IMR-90 (cell line): ENCODE measurements around the gene HOXA7. TPM values are rescaled to one million over a fixed set of nuclear protein-coding genes. Genes with fewer than 3 reads are reported as not detected.

Experiments
- ATAC-seq: fragments of 200-7000 bp; cut with Tn5 transposase; 2 replicates; pipeline ENCODE4 v1.9.1; 2020; ENCODE audit warnings: low read depth, mild to moderate bottlenecking, moderate library complexity
- BruUV-seq: library from RNA; stranded (reverse); fragments of 400-500 nt; replicated peaks from 2 replicates; lab custom pipeline; 2021; lab: Mats Ljungman, UMichigan
- CTCF ChIA-PET: fragments of 300-600 bp; formaldehyde crosslinking; extraction: SDS; loops from one replicate; lab custom pipeline; 2021; ENCODE audit warnings: antibody characterized with exemption; lab: Yijun Ruan, JAX
- POLR2A ChIA-PET: fragments of 300-600 bp; sonication (Branson Sonifier 250); formaldehyde crosslinking; loops from one replicate; lab custom pipeline; 2022; ENCODE audit warnings: antibody characterized with exemption; ENCODE audit not compliant: unreplicated experiment; lab: Charles Lee
- DNase-seq: peaks from one replicate; pipeline ENCODE4 v3.0.0; 2013
- H2AFZ ChIP-seq: replicated peaks from 2 replicates; pipeline ENCODE3; 2013; ENCODE audit warnings: low read length, mild to moderate bottlenecking; ENCODE audit not compliant: poor library complexity
- H2AK5ac ChIP-seq: 2 replicates; pipeline ENCODE4 v1.6.1; 2013; ENCODE audit warnings: low read depth, low read length, inconsistent platforms
- H2AK9ac ChIP-seq: replicated peaks from 2 replicates; pipeline ENCODE3; 2013; ENCODE audit warnings: mild to moderate bottlenecking, low read depth, low read length, moderate library complexity; ENCODE audit not compliant: poor library complexity
- H2BK120ac ChIP-seq: 2 replicates; pipeline ENCODE4 v1.6.1; 2013; ENCODE audit warnings: low read depth, low read length, inconsistent platforms
- H2BK15ac ChIP-seq: 3 replicates; pipeline ENCODE4 v1.6.1; 2013; ENCODE audit warnings: low read depth, low read length, inconsistent platforms
- H2BK20ac ChIP-seq: 2 replicates; pipeline ENCODE4 v1.6.1; 2013; ENCODE audit warnings: low read depth, mild to moderate bottlenecking, inconsistent platforms, low read length, moderate library complexity
- H2BK5ac ChIP-seq: 2 replicates; pipeline ENCODE4 v1.6.1; 2013; ENCODE audit warnings: mild to moderate bottlenecking, low read depth, low read length, inconsistent platforms; ENCODE audit not compliant: poor library complexity, severe bottlenecking
- H3K14ac ChIP-seq: replicated peaks from 2 replicates; pipeline ENCODE4 v1.6.1; 2013; ENCODE audit warnings: low read depth, low read length, inconsistent platforms
- H3K18ac ChIP-seq: 2 replicates; pipeline ENCODE4 v1.6.1; 2013; ENCODE audit warnings: low read depth, low read length, control low read depth
- H3K23ac ChIP-seq: 2 replicates; pipeline ENCODE4 v1.6.1; 2013; ENCODE audit warnings: low read depth, low read length, inconsistent platforms
- H3K27ac ChIP-seq: 2 replicates; pipeline ENCODE4 v1.5.1; 2013; ENCODE audit warnings: mild to moderate bottlenecking, control low read depth, low read length; ENCODE audit not compliant: insufficient read depth
- H3K27me3 ChIP-seq: 2 replicates; pipeline ENCODE4 v1.6.1; 2013; ENCODE audit warnings: low read length; ENCODE audit not compliant: control insufficient read depth, insufficient read depth
- H3K36me3 ChIP-seq: 2 replicates; pipeline ENCODE4 v1.6.1; 2013; ENCODE audit warnings: low read length, mixed read lengths; ENCODE audit not compliant: control insufficient read depth, insufficient read depth
- H3K4ac ChIP-seq: 2 replicates; pipeline ENCODE4 v1.6.1; 2013; ENCODE audit warnings: low read depth, low read length, inconsistent platforms
- H3K4me1 ChIP-seq: 2 replicates; pipeline ENCODE4 v1.6.1; 2013; ENCODE audit warnings: low read length, mixed read lengths; ENCODE audit not compliant: control insufficient read depth, insufficient read depth
- H3K4me2 ChIP-seq: 2 replicates; pipeline ENCODE4 v1.6.1; 2013; ENCODE audit warnings: low read depth, mild to moderate bottlenecking, control low read depth, low read length, moderate library complexity
- H3K4me3 ChIP-seq: 2 replicates; pipeline ENCODE4 v1.5.1; 2013; ENCODE audit warnings: low read depth, mild to moderate bottlenecking, control low read depth, low read length, moderate library complexity; ENCODE audit not compliant: insufficient read depth
- H3K56ac ChIP-seq: 2 replicates; pipeline ENCODE4 v1.6.1; 2013; ENCODE audit warnings: low read length, inconsistent platforms; ENCODE audit not compliant: insufficient read depth; ENCODE audit errors: extremely low read depth
- H3K79me1 ChIP-seq, 2 experiments: 2 replicates each; pipeline ENCODE4 v1.6.1; 2013; ENCODE audit warnings: low read length in 2 of 2, inconsistent platforms in 1 of 2, low read depth in 1 of 2
- H3K9ac ChIP-seq: 2 replicates; pipeline ENCODE4 v1.6.1; 2013; ENCODE audit warnings: low read depth, low read length, control low read depth
- H3K9me1 ChIP-seq: 2 replicates; pipeline ENCODE4 v1.6.1; 2013; ENCODE audit warnings: low read length, inconsistent platforms; ENCODE audit not compliant: insufficient read depth
- H3K9me3 ChIP-seq: 2 replicates; pipeline ENCODE4 v1.6.1; 2013; ENCODE audit warnings: low read length; ENCODE audit not compliant: control insufficient read depth, insufficient read depth
- H4K20me1 ChIP-seq: 2 replicates; pipeline ENCODE4 v1.6.1; 2013; ENCODE audit warnings: low read length, inconsistent platforms; ENCODE audit not compliant: insufficient read depth
- H4K5ac ChIP-seq: 2 replicates; pipeline ENCODE4 v1.6.1; 2013; ENCODE audit warnings: mild to moderate bottlenecking, low read depth, low read length, control low read depth
- H4K8ac ChIP-seq, 2 experiments: 2 replicates each; pipeline ENCODE4 v1.6.1; 2013; ENCODE audit warnings: low read depth in 2 of 2, low read length in 2 of 2, control low read depth in 1 of 2, inconsistent platforms in 1 of 2
- H4K91ac ChIP-seq: 2 replicates; pipeline ENCODE4 v1.6.1; 2013; ENCODE audit warnings: low read depth, low read length, inconsistent platforms; ENCODE audit not compliant: insufficient read depth
- NFE2L2 ChIP-seq: fragments of 150-350 bp; IDR thresholded peaks from 2 replicates; pipeline ENCODE4 v1.6.1; 2016; ENCODE audit warnings: low read depth, mild to moderate bottlenecking, low read length
- whole genome bisulfite sequencing, 2 experiments: methylation state at CpG; one replicate each; pipeline versions ENCODE4 v1.1.5 to v1.1.7; 2013; ENCODE audit warnings: missing lambda C conversion rate in 2 of 2; ENCODE audit not compliant: insufficient read length in 1 of 2; ENCODE audit errors: extremely low coverage in 2 of 2; 5-methylcytosine and 5-hydroxymethylcytosine counted together
- dilution Hi-C: fragments of 300-500 bp; cut with HindIII; formaldehyde crosslinking; loops from one replicate; pipeline ENCODE4 v1.14.3; 2018; ENCODE audit warnings: low sequenced_read_pairs; ENCODE audit not compliant: unreplicated experiment
- in situ Hi-C: fragments of 300-500 bp; cut with MboI; formaldehyde crosslinking; loops from 3 replicates; pipeline ENCODE4 v1.14.3; 2019; ENCODE audit warnings: low sequenced_read_pairs, inconsistent platforms, mixed read lengths
- intact Hi-C: fragments of 100-400 bp; cut with micrococcal nuclease; formaldehyde crosslinking; loops from 2 replicates; pipeline ENCODE4 v1.10.0; 2022
- polyA plus RNA-seq, 3 experiments: library from polyadenylated mRNA; depleted of rRNA; stranded (reverse); fragments of >200 nt; gene quantifications; 2 replicates each; pipeline ENCODE4 v1.2.3, GENCODE V29; 2012; ENCODE audit warnings: low replicate concordance in 1 of 3
- total RNA-seq: library from RNA; depleted of rRNA; stranded (reverse); fragments of >200 nt; gene quantifications from 2 replicates; pipeline ENCODE4 v1.2.3, GENCODE V29; 2012

HOXA7 gene
- total and polyA plus RNA-seq, 2 of the 4 experiments (the other 2 are of a cell fraction) = 0.18 to 1.7 TPM

GRCh38 chr7:27109466-27110185, 46.8 kb downstream of the HOXA7 start:
- in situ Hi-C loops (loop anchor here (10.0 kb wide), 1 partner anchor 915 kb away; no protein-coding TSS in a partner anchor), dilution Hi-C loops (no loop called here), intact Hi-C loops (no loop called here)
- Histone ChIP-seq H2BK20ac (peak overlapping the region; percentile 50; the same call in 1 of the 2 replicates), H3K14ac (peak overlapping the region; percentile 90), H2BK120ac (peak overlapping the region; percentile 90), H2BK5ac (peak overlapping the region; percentile 95), H3K27ac (peak overlapping the region; percentile 98), H3K18ac (peak overlapping the region; percentile 16; the same call in 1 of the 2 replicates), H4K20me1 (peaks cover 13% of the 10 kb centered on the region), H3K4ac (peak overlapping the region; percentile 92), H4K5ac (peak overlapping the region; percentile 36; the same call in 1 of the 2 replicates), H3K9me3 (no peaks in the 10 kb centered on the region), H3K27me3 (no peaks in the 10 kb centered on the region), H3K4me1 (peaks cover 36% of the 10 kb centered on the region), H2AFZ (peak overlapping the region; percentile 24), H3K4me3 (no peak overlapping the region), H3K79me1 (peaks cover 0 to 37% of the 10 kb centered on the region in 2 experiments; a peak in 2 of 4 replicates), H4K8ac (peak overlapping the region; percentile 28 to 60; a peak in 2 of 4 replicates), H3K9me1 (peaks cover 13% of the 10 kb centered on the region; the same call in 1 of the 2 replicates), H3K4me2 (peak overlapping the region; percentile 59; the same call in 1 of the 2 replicates), H4K91ac (peak overlapping the region; percentile 68), H2AK5ac (peak overlapping the region; percentile 37; the same call in 1 of the 2 replicates), H3K56ac (0 out of 2 replicates have a peak overlapping the region, but pooled peaks have one; percentile 26), H2BK15ac (peak overlapping the region; percentile 9; the same call in 1 of the 3 replicates), H3K23ac (peak overlapping the region; percentile 98), H2AK9ac (peak overlapping the region; percentile 11), H3K9ac (peak overlapping the region; percentile 92), H3K36me3 (peaks cover 9% of the 10 kb centered on the region; the same call in 1 of the 2 replicates)
- no peak for TF ChIP-seq NFE2L2
- no peak for ATAC-seq
- WGBS, 2 experiments = 40% methylated on average over 2 of the region's 4 CpGs; no CpG with 5 or more reads in 1 of the 2 experiments
- no TSS peak for BruUV-seq
- CTCF ChIA-PET = no interaction called here
- POLR2A ChIA-PET = interaction anchor here (0.6 kb wide), 1 partner anchor 25 kb away, joined by 4 read pairs; no protein-coding TSS in a partner anchor
- DNase-seq = peak; percentile 25
